HCT116 (cell line): ENCODE measurements around the gene MED15. TPM values are rescaled to one million over a fixed set of nuclear protein-coding genes. Genes with fewer than 3 reads are reported as not detected.

ENCODE experiments used
- ATAC-seq: fragments of 200-7000 bp; cut with Tn5 transposase; 2 replicates; pipeline ENCODE4 v1.9.1; 2020; ENCODE audit warnings: mild to moderate bottlenecking, moderate library complexity
- BruUV-seq: library from RNA; stranded (reverse); fragments of 400-500 nt; replicated peaks from 2 replicates; lab custom pipeline; 2021; lab: Mats Ljungman, UMichigan
- CTCF ChIA-PET: fragments of 300-600 bp; sonication (Branson Sonifier 250); formaldehyde crosslinking; loops from one replicate; lab custom pipeline; 2021; ENCODE audit warnings: antibody characterized with exemption; lab: Charles Lee
- POLR2A ChIA-PET: fragments of 300-600, 350-600 bp; sonication (Branson Sonifier 250); formaldehyde crosslinking; loops from one replicate; lab custom pipeline; 2021; ENCODE audit warnings: antibody characterized with exemption; lab: Charles Lee
- RAD21 ChIA-PET, 2 experiments: fragments of 300-600 bp; sonication (Branson Sonifier 250); formaldehyde crosslinking; loops; one replicate each; lab custom pipeline; 2023; ENCODE audit warnings: low total read pairs in 2 of 2; ENCODE audit not compliant: uncharacterized antibody in 2 of 2, unreplicated experiment in 2 of 2, low non-redundant PET in 1 of 2; lab: Charles Lee
- DNase-seq: peaks from one replicate; pipeline ENCODE4 v3.0.0-alpha.2; 2010; ENCODE audit warnings: low read depth, low spot score
- H2AFZ ChIP-seq: fragments of 200-600 bp; shearing (Covaris generic), sonication (generic); 2 replicates; pipeline ENCODE4 v1.6.1; 2017; ENCODE audit warnings: low read depth, mixed run types, mixed read lengths, antibody characterized with exemption, low read length; ENCODE audit not compliant: poor library complexity, severe bottlenecking
- H3K27ac ChIP-seq: 2 replicates; pipeline ENCODE4 v1.5.1; 2012; ENCODE audit warnings: low read depth, low read length
- H3K27me3 ChIP-seq: fragments of 200-600 bp; sonication (generic); 2 replicates; pipeline ENCODE4 v1.6.1; 2016; ENCODE audit warnings: mixed run types, low read length, mixed read lengths; ENCODE audit not compliant: insufficient read depth
- H3K36me3 ChIP-seq, 2 experiments: fragments of 200-500 bp in 1 of 2; fragments of 200-600 bp in 1 of 2; sonication (Bioruptor generic) in 1 of 2; sonication (generic) in 1 of 2; 2 replicates each; pipeline versions ENCODE4 v1.5.1 to v1.6.1; 2014 to 2016; ENCODE audit warnings: low read length in 2 of 2, inconsistent platforms in 1 of 2, mixed read lengths in 1 of 2, mixed run types in 1 of 2; ENCODE audit not compliant: insufficient read depth in 2 of 2, control insufficient read depth in 1 of 2
- H3K4me1 ChIP-seq, 2 experiments: fragments of 200-600 bp in 1 of 2; sonication (generic) in 1 of 2; 2 replicates each; pipeline versions ENCODE4 v1.5.1 to v1.6.1; 2012 to 2017; ENCODE audit warnings: low read length in 2 of 2, inconsistent platforms in 1 of 2, mild to moderate bottlenecking in 1 of 2, mixed read lengths in 1 of 2, mixed run types in 1 of 2, moderate library complexity in 1 of 2; ENCODE audit not compliant: insufficient read depth in 2 of 2, control insufficient read depth in 1 of 2
- H3K4me2 ChIP-seq: fragments of 200-600 bp; sonication (generic); 2 replicates; pipeline ENCODE4 v1.6.1; 2017; ENCODE audit warnings: mixed run types, low read length, mixed read lengths
- H3K4me3 ChIP-seq, 2 experiments: fragments of 200-600 bp in 1 of 2; sonication (generic) in 1 of 2; replicated peaks in 1 of 2; 2 replicates each; pipeline ENCODE4 v1.5.1; 2011 to 2016; ENCODE audit warnings: low read length in 2 of 2, control low read depth in 1 of 2, low read depth in 1 of 2, mild to moderate bottlenecking in 1 of 2, mixed read lengths in 1 of 2, mixed run types in 1 of 2
- H3K79me2 ChIP-seq: fragments of 200-600 bp; sonication (generic); 2 replicates; pipeline ENCODE4 v1.6.1; 2017; ENCODE audit warnings: mild to moderate bottlenecking, mixed run types, low read length, moderate library complexity, mixed read lengths; ENCODE audit not compliant: insufficient read depth
- H3K9ac ChIP-seq: fragments of 200-600 bp; sonication (generic); 2 replicates; pipeline ENCODE4 v1.6.1; 2016; ENCODE audit warnings: low read length, mixed read lengths
- H3K9me2 ChIP-seq: fragments of 200-600 bp; sonication (generic), shearing (Covaris generic); 2 replicates; pipeline ENCODE4 v1.6.1; 2017; ENCODE audit warnings: mixed run types, mild to moderate bottlenecking, moderate library complexity; ENCODE audit not compliant: insufficient read depth
- H3K9me3 ChIP-seq, 2 experiments: fragments of 200-500 bp in 1 of 2; fragments of 200-600 bp in 1 of 2; sonication (Bioruptor generic) in 1 of 2; sonication (generic) in 1 of 2; 2 replicates each; pipeline ENCODE4 v1.6.1; 2014 to 2017; ENCODE audit warnings: low read length in 2 of 2, mixed read lengths in 2 of 2, inconsistent platforms in 1 of 2, low read depth in 1 of 2, mild to moderate bottlenecking in 1 of 2, mixed run types in 1 of 2, moderate library complexity in 1 of 2; ENCODE audit not compliant: control insufficient read depth in 1 of 2, insufficient read depth in 1 of 2
- H4K20me1 ChIP-seq: fragments of 200-600 bp; sonication (generic), shearing (Covaris generic); 2 replicates; pipeline ENCODE4 v1.6.1; 2017; ENCODE audit warnings: mixed run types, mild to moderate bottlenecking, moderate library complexity; ENCODE audit not compliant: insufficient read depth
- CEBPB ChIP-seq: IDR thresholded peaks from 2 replicates; pipeline ENCODE4 v1.6.1; 2012; ENCODE audit warnings: low read depth
- JUND ChIP-seq: IDR thresholded peaks from 2 replicates; pipeline ENCODE4 v1.6.1; 2012
- POLR2A ChIP-seq: IDR thresholded peaks from 2 replicates; pipeline ENCODE4 v1.7.0; 2011; ENCODE audit warnings: borderline replicate concordance; ENCODE audit not compliant: insufficient read depth, insufficient read length; ENCODE audit errors: extremely low read depth
- POLR2AphosphoS5 ChIP-seq: IDR thresholded peaks from 2 replicates; pipeline ENCODE4 v1.6.1; 2011; ENCODE audit warnings: mild to moderate bottlenecking, low read depth, low read length, moderate library complexity
- SIN3A ChIP-seq: IDR thresholded peaks from 2 replicates; pipeline ENCODE4 v1.6.1; 2012; ENCODE audit warnings: low read depth
- SRF ChIP-seq: IDR thresholded peaks from 2 replicates; pipeline ENCODE4 v1.6.1; 2012; ENCODE audit warnings: low read depth
- YY1 ChIP-seq: IDR thresholded peaks from 2 replicates; pipeline ENCODE4 v1.6.1; 2011; ENCODE audit warnings: low read length, low read depth, moderate library complexity, mild to moderate bottlenecking; ENCODE audit not compliant: insufficient replicate concordance; ENCODE audit errors: extremely low read depth
- ZFX ChIP-seq: fragments of 450-650 bp; IDR thresholded peaks from 2 replicates; pipeline ENCODE4 v1.6.1; 2017
- intact Hi-C: fragments of 100-400 bp; cut with micrococcal nuclease; formaldehyde crosslinking; loops from 2 replicates; pipeline ENCODE4 v1.10.0; 2022
- total RNA-seq: library from RNA; stranded (reverse); gene quantifications from one replicate; pipeline ENCODE4 v1.2.1, GENCODE V29; 2021; ENCODE audit not compliant: unreplicated experiment
- TF ChIP-seq, protein P1 (sequence below): IDR thresholded peaks from 2 replicates; pipeline ENCODE4 v1.6.1; 2011; ENCODE audit warnings: mild to moderate bottlenecking, low read length, moderate library complexity; ENCODE audit not compliant: insufficient replicate concordance; ENCODE audit errors: extremely low read depth

The MED15 gene
- total RNA-seq, 1 experiment from 2014 or later: 81.3 TPM

DNA sequence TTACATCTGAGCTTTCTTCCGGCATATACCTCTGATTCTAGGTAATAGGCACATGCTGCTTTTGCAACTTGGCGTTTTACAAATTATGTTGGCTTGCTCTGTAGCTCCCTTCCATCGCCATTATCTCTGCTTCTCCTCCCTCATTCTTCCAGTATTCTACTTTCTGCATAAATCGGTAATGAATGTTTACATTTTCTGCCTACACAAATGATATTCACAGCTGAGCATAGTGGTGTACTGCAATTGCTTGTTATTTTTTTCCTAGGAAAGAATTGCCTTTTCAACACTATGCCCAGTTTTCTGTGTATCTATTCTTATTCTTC lies 18.9 kb downstream of the MED15 start:
- Histone ChIP-seq H3K9ac (peak overlapping the region; percentile 26; the same call in 1 of the 2 replicates), H3K4me2 (peak overlapping the region; percentile 54), H3K27ac (0 out of 2 replicates have a peak overlapping the region, but pooled peaks have one; percentile 33), H4K20me1 (no peaks in the 10 kb centered on the region; the same call in 1 of the 2 replicates), H3K4me3 (no peak overlapping the region), H2AFZ (no peak overlapping the region), H3K27me3 (no peaks in the 10 kb centered on the region), H3K9me2 (no peaks in the 10 kb centered on the region), H3K9me3 (no peaks in the 10 kb centered on the region), H3K36me3 (peaks cover 2 to 8% of the 10 kb centered on the region in 2 experiments; a peak in 2 of 4 replicates), H3K4me1 (peaks cover 39 to 69% of the 10 kb centered on the region in 2 experiments), H3K79me2 (peaks cover 97% of the 10 kb centered on the region)
- CTCF ChIA-PET: no interaction called here
- DNase-seq: no peak
- RAD21 ChIA-PET: no interaction called here
- TF ChIP-seq YY1 (no peak), SRF (no peak), CEBPB (no peak), ZFX (no peak), JUND (no peak), POLR2A (no peak), POLR2AphosphoS5 (no peak), SIN3A (no peak)
- TF ChIP-seq, protein P1, sequence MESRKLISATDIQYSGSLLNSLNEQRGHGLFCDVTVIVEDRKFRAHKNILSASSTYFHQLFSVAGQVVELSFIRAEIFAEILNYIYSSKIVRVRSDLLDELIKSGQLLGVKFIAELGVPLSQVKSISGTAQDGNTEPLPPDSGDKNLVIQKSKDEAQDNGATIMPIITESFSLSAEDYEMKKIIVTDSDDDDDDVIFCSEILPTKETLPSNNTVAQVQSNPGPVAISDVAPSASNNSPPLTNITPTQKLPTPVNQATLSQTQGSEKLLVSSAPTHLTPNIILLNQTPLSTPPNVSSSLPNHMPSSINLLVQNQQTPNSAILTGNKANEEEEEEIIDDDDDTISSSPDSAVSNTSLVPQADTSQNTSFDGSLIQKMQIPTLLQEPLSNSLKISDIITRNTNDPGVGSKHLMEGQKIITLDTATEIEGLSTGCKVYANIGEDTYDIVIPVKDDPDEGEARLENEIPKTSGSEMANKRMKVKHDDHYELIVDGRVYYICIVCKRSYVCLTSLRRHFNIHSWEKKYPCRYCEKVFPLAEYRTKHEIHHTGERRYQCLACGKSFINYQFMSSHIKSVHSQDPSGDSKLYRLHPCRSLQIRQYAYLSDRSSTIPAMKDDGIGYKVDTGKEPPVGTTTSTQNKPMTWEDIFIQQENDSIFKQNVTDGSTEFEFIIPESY: no peak
- POLR2A ChIA-PET: no interaction called here
- BruUV-seq: no TSS peak
- no peak for ATAC-seq
- intact Hi-C loops: no loop called here
